ENCODE data around the gene VIL1. TPM values are rescaled to one million over a fixed set of nuclear protein-coding genes. Genes with fewer than 3 reads are reported as not detected.

VIL1 gene
- total RNA-seq, 1 experiment from 2014 or later, result 4.2 TPM

DNA sequence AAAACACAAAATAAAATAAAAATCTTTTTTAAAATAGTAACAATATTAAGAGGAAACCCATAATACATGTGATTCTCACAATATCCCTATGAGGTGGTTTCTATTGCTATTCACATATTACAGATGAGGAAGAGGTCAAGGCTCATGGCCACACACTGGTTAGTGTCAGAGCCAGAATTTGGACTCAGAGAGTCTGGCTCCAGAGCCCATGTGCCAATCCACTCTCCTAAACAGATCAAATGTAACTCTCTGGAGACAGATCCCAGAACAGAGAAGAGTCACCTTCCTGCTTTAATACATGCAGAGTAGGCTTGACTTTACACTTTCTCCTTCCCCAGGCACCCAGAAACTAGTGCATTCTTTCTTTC lies 47.0 kb upstream of the VIL1 start:
- Histone ChIP-seq H3K4ac (ENCODE audit: low read depth, low read length) (no peak overlapping the region), H3K27me3 (ENCODE audit: insufficient read depth, low read length) (no peaks in the 10 kb centered on the region), H4K20me1 (ENCODE audit: control insufficient read depth, insufficient read depth, insufficient read length) (no peaks in the 10 kb centered on the region), H3K79me1 (ENCODE audit: insufficient read depth, low read depth, low read length, poor library complexity, severe bottlenecking) (no peaks in the 10 kb centered on the region), H3K18ac (ENCODE audit: insufficient read length, low read depth, low read length) (no peak overlapping the region), H2BK12ac (ENCODE audit: insufficient read length, low read depth, low read length) (no peak overlapping the region), H3K27ac (ENCODE audit: insufficient read length, low read depth, low read length) (no peak overlapping the region), H2AFZ (ENCODE audit: low read length) (no peak overlapping the region), H4K5ac (ENCODE audit: insufficient read length, low read depth, low read length) (no peak overlapping the region), H3K9me3 (ENCODE audit: control insufficient read depth, low read depth, low read length) (no peaks in the 10 kb centered on the region), H2BK5ac (ENCODE audit: insufficient read length, low read length) (no peak overlapping the region), H3T11ph (ENCODE audit: low read length) (no peak overlapping the region), H3K14ac (ENCODE audit: insufficient read depth, low read length) (no peak overlapping the region), H3K9ac (ENCODE audit: extremely low read depth, insufficient read length, low read length) (no peak overlapping the region), H3K4me2 (ENCODE audit: insufficient read depth, insufficient read length, low read length) (no peak overlapping the region), H3K79me2 (ENCODE audit: insufficient read depth, low read length) (no peaks in the 10 kb centered on the region), H3K4me1 (ENCODE audit: insufficient read depth, low read length) (no peaks in the 10 kb centered on the region), H3K23ac (ENCODE audit: insufficient read length, low read depth, low read length) (no peak overlapping the region), H4K8ac (replicated peaks; ENCODE audit: insufficient read length, low read depth, low read length) (no peak overlapping the region), H2BK20ac (ENCODE audit: low read depth, low read length, poor library complexity, severe bottlenecking) (no peak overlapping the region), H3K23me2 (ENCODE audit: insufficient read length, low read depth, low read length, poor library complexity, severe bottlenecking) (no peaks in the 10 kb centered on the region), H3K56ac (ENCODE audit: insufficient read length, low read depth, low read length) (no peak overlapping the region), H2BK15ac (ENCODE audit: low read depth, low read length) (no peak overlapping the region), H2AK5ac (ENCODE audit: insufficient read length, low read length) (no peak overlapping the region), H2BK120ac (ENCODE audit: low read depth, low read length, poor library complexity, severe bottlenecking) (no peak overlapping the region), H4K91ac (ENCODE audit: insufficient read length, low read depth, low read length) (no peak overlapping the region)
- no peak for DNase-seq
- peaks cover 2% of the 10 kb centered on the region; the same call in 1 of the 2 replicates for H3K27me3 Mint-ChIP-seq (ENCODE audit: low read depth)
- H3K4me3 Mint-ChIP-seq, result no peak overlapping the region
- TF ChIP-seq, protein P1, sequence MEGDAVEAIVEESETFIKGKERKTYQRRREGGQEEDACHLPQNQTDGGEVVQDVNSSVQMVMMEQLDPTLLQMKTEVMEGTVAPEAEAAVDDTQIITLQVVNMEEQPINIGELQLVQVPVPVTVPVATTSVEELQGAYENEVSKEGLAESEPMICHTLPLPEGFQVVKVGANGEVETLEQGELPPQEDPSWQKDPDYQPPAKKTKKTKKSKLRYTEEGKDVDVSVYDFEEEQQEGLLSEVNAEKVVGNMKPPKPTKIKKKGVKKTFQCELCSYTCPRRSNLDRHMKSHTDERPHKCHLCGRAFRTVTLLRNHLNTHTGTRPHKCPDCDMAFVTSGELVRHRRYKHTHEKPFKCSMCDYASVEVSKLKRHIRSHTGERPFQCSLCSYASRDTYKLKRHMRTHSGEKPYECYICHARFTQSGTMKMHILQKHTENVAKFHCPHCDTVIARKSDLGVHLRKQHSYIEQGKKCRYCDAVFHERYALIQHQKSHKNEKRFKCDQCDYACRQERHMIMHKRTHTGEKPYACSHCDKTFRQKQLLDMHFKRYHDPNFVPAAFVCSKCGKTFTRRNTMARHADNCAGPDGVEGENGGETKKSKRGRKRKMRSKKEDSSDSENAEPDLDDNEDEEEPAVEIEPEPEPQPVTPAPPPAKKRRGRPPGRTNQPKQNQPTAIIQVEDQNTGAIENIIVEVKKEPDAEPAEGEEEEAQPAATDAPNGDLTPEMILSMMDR (conservative IDR thresholded peaks at IDR 0.05), result no peak
- peaks cover 7 to 8% of the 10 kb centered on the region in 2 experiments for H3K4me1 Mint-ChIP-seq
- H3K36me3 Mint-ChIP-seq (ENCODE audit: insufficient read depth in 1 of 3, low read depth in 3 of 3), result no peaks in the 10 kb centered on the region
- no peaks in the 10 kb centered on the region for H3K9me3 Mint-ChIP-seq
- H3K27ac Mint-ChIP-seq, result no peak overlapping the region

Measured in H9 (cell line).